HEK293T (cell line): ENCODE measurements around the gene ANKRD40CL.

Experiments
- CTCF ChIA-PET: fragments of 350-600 bp; formaldehyde crosslinking; extraction: SDS; loops from one replicate; lab custom pipeline; 2021; ENCODE audit warnings: antibody characterized with exemption, inconsistent platforms; lab: Yijun Ruan, JAX
- POLR2A ChIA-PET: fragments of 350-600 bp; formaldehyde crosslinking; extraction: SDS; loops from one replicate; lab custom pipeline; 2020; ENCODE audit warnings: antibody characterized with exemption, inconsistent platforms; lab: Yijun Ruan, JAX
- DNase-seq: peaks from one replicate; pipeline ENCODE4 v3.0.0; 2012; ENCODE audit warnings: mixed read lengths; ENCODE audit errors: extremely low spot score
- ARNT ChIP-seq: fragments of 450-650 bp; IDR thresholded peaks from 2 replicates; pipeline ENCODE4 v1.6.1; 2017; ENCODE audit warnings: mild to moderate bottlenecking
- BHLHE40 ChIP-seq: fragments of 450-650 bp; IDR thresholded peaks from 2 replicates; pipeline ENCODE4 v1.6.1; 2016; ENCODE audit warnings: mild to moderate bottlenecking, moderate library complexity, borderline replicate concordance
- CTBP1 ChIP-seq: fragments of 450-650 bp; IDR thresholded peaks from 2 replicates; pipeline ENCODE4 v1.6.1; 2016; ENCODE audit warnings: borderline replicate concordance
- ELF4 ChIP-seq: fragments of 450-650 bp; IDR thresholded peaks from 2 replicates; pipeline ENCODE4 v1.6.1; 2017; ENCODE audit warnings: antibody characterized with exemption
- FOXA1 ChIP-seq: fragments of 450-650 bp; IDR thresholded peaks from 2 replicates; pipeline ENCODE4 v1.6.1; 2016; ENCODE audit warnings: mild to moderate bottlenecking
- FOXK2 ChIP-seq: fragments of 450-650 bp; IDR thresholded peaks from 2 replicates; pipeline ENCODE4 v1.6.1; 2016; ENCODE audit warnings: mild to moderate bottlenecking
- FOXM1 ChIP-seq: fragments of 450-650 bp; IDR thresholded peaks from 2 replicates; pipeline ENCODE4 v1.6.1; 2017; ENCODE audit warnings: mild to moderate bottlenecking, borderline replicate concordance
- HDGF ChIP-seq: fragments of 450-650 bp; IDR thresholded peaks from 2 replicates; pipeline ENCODE4 v1.6.1; 2017; ENCODE audit warnings: antibody characterized with exemption, borderline replicate concordance
- L3MBTL2 ChIP-seq: fragments of 450-650 bp; conservative IDR thresholded peaks from 2 replicates; pipeline ENCODE4 v1.6.1; 2016; ENCODE audit warnings: mild to moderate bottlenecking
- LEF1 ChIP-seq: fragments of 450-650 bp; IDR thresholded peaks from 2 replicates; pipeline ENCODE4 v1.6.1; 2017; ENCODE audit warnings: mild to moderate bottlenecking, borderline replicate concordance
- NFRKB ChIP-seq: fragments of 450-650 bp; IDR thresholded peaks from 2 replicates; pipeline ENCODE4 v1.6.1; 2016; ENCODE audit warnings: mild to moderate bottlenecking, moderate library complexity
- SP1 ChIP-seq: fragments of 450-650 bp; IDR thresholded peaks from 2 replicates; pipeline ENCODE4 v1.6.1; 2017
- SUZ12 ChIP-seq: fragments of 450-650 bp; IDR thresholded peaks from 2 replicates; pipeline ENCODE4 v1.6.1; 2016; ENCODE audit warnings: mild to moderate bottlenecking
- TARDBP ChIP-seq: fragments of 450-650 bp; IDR thresholded peaks from 2 replicates; pipeline ENCODE4 v1.6.1; 2016
- ZNF384 ChIP-seq: fragments of 450-650 bp; IDR thresholded peaks from 2 replicates; pipeline ENCODE4 v1.6.1; 2016
- TF ChIP-seq, protein P1 (sequence below): fragments of 450-650 bp; IDR thresholded peaks from 2 replicates; pipeline ENCODE4 v1.6.1; 2016

ANKRD40CL gene

GRCh38 chr17:50722746-50723145, 44.6 kb downstream of the ANKRD40CL start:
- TF ChIP-seq NFRKB (no peak), SUZ12 (no peak), ELF4 (no peak), TARDBP (no peak), LEF1 (no peak)
- ChIA-PET CTCF (no interaction called here), POLR2A (no interaction called here)
- DNase-seq = no peak

DNA sequence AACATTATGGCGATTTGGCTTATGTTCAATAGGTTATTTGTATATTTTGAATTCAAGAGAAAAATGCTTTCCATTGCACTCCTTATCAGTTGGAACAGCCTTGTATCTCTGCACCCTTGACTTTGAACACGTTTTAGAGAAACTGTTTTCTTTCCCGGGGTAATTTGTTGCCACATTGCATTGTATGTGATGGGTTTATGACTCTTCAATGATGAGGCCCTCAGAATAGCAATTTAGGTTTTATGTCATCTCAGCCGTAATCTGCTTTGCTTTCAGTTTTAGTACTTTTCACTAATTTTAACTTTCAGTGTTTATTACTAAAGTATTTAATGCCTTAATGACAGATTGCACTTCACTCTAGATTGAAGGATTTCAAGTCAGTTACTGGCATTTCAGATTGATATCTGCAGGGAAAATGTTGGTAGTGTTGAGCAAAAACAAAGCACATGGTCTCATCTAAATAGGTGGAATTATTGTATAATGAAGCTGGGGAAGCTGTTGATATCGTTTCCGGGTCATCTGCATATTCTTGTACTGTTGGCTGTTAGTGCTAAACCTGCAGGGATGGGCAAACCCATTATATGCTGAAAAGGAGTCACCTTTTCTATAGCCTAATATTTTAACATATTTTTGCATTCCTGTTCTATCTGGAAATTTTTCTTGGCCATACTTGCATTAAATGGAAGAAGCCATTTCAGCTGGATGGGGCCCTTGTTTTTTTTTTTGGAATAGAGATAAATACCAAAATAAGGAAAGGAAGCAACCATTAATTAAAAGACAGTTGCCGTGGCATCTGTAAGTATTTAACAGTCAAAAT, 45.9 kb downstream of the ANKRD40CL start:
- POLR2A ChIA-PET = interaction anchor here (0.7 kb wide), 1 partner anchor 13 kb away, joined by 4 read pairs; no protein-coding TSS in a partner anchor
- DNase-seq = no peak
- TF ChIP-seq CTBP1 = peak; percentile 49; the same call in 1 of the 2 replicates
- TF ChIP-seq ELF4 = no peak
- no peak for TF ChIP-seq L3MBTL2
- no peak for TF ChIP-seq ZNF384
- TF ChIP-seq FOXK2 = no peak
- TF ChIP-seq FOXM1 = no peak
- TF ChIP-seq, protein P1, sequence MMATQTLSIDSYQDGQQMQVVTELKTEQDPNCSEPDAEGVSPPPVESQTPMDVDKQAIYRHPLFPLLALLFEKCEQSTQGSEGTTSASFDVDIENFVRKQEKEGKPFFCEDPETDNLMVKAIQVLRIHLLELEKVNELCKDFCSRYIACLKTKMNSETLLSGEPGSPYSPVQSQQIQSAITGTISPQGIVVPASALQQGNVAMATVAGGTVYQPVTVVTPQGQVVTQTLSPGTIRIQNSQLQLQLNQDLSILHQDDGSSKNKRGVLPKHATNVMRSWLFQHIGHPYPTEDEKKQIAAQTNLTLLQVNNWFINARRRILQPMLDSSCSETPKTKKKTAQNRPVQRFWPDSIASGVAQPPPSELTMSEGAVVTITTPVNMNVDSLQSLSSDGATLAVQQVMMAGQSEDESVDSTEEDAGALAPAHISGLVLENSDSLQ = peak; percentile 86
- no peak for TF ChIP-seq SP1
- TF ChIP-seq HDGF = no peak
- no peak for TF ChIP-seq NFRKB
- TF ChIP-seq LEF1 = no peak
- no peak for TF ChIP-seq SUZ12
- TF ChIP-seq ARNT = 0 out of 2 replicates have a peak, but pooled peaks have one; percentile 5
- no peak for TF ChIP-seq TARDBP
- TF ChIP-seq BHLHE40 = no peak
- CTCF ChIA-PET = no interaction called here

DNA sequence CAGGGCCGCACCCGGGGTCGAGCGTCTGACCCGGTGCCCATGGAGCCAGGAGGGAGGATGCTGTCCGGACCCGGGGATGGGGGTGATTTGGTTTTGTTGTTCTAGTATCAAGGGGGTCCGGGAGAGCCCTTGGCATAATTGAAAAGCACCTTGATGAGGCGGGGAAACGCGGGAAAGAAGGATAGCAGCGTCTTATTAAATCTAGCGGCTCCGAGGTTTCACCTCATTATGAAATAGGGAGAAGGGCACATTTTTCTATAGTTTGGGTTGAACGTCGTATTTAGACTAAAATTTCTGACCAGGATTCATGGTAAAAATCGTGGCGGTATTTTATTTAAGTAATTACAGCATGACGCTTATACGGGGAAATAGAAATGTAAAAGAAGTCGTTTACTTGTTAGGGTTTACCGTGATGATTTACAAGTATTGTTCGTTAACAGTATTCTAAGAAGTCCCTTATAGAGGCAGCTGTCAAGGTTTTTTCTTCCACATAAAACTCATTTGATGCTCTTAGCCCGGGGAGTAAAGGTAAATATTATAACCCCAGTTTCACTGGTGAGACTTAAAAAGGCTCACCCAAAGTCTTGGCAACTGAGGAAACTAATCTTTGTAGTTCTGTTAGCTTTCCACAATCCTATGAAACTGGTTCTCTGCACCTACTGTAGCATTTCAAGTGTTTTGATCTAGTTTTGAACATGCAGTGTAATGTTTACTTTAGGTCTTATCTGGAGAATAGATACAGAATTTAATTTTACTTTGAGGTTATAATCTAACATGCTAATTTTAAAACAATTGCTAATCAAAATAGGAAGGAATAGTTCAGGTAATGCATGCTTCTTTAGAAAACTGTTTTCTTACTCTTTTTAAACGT, 47.2 kb downstream of the ANKRD40CL start:
- ChIA-PET POLR2A (interaction anchor here (0.7 to 2.7 kb wide), 17 partner anchors 8 to 433 kb away, joined by 3 to 57 read pairs (median 5); partner anchors contain the start of genes ANKRD40, ANKRD40CL, NME1 and TOB1), CTCF (interaction anchor here (1.0 kb wide), 1 partner anchor 11 kb away, joined by 4 read pairs; no protein-coding TSS in a partner anchor)
- no peak for DNase-seq
- no peak for TF ChIP-seq HDGF
- no peak for TF ChIP-seq LEF1
- TF ChIP-seq SP1 = no peak

DNA sequence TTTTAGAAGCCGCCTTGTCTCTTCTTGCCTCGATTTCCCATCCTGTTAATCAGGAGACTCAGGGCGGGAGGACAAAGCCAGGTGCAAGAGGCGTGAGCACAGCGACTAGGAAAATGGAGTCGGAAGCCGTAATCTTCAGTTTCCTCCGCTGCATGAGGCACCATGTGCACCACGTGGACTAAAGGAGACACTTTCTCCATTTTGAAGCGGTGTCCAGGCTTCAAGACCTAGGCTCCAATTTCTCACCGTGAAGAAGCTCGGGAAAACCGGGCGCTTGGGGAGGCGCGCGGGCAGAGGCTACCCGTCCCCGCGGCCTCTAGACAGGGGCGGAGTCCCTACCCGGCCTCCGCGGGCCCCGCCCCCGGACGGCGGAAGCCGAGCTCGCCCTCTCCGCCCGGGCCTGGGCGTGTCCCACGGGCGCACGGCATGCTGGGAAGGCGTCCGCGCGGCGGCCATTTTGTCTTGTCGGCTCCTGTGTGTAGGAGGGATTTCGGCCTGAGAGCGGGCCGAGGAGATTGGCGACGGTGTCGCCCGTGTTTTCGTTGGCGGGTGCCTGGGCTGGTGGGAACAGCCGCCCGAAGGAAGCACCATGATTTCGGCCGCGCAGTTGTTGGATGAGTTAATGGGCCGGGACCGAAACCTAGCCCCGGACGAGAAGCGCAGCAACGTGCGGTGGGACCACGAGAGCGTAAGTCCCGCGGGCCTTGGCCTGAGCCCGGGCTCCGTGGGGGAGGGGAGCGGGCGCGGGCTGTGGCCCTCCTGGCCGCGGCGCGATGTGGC, 48.0 kb downstream of the ANKRD40CL start, which contains the start of gene LUC7L3:
Gene LUC7L3 (plus strand): TSS at position 460 of the 780 bp plus-strand sequence. CDS start 130 bp downstream, at position 590.
- CTCF ChIA-PET = interaction anchor here (1.0 kb wide), 1 partner anchor 11 kb away, joined by 4 read pairs; no protein-coding TSS in a partner anchor
- POLR2A ChIA-PET = interaction anchor here (0.5 to 2.7 kb wide), 27 partner anchors 9 to 434 kb away, joined by 3 to 57 read pairs (median 3); partner anchors contain the start of genes ANKRD40, ANKRD40CL, LRRC59 and NME1

DNA sequence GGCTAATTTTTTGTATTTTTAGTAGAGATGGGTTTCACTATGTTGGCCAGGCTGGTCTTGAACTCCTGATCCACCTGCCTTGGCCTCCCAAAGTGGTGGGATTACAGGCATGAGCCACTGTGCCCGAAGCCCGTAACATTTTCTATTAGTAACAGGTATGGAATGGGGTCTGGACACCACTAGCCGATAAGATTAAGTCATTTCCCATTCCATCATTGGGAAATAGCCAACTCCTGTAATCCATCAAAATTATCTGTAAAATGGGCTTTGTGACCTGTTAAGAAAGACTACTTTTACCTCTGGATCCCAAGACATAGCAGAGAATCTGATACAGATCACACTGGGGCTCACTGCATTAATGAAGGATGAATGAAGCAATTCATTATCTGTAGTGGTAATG, 51.8 kb downstream of the ANKRD40CL start:
- DNase-seq = no peak
- ChIA-PET CTCF (interaction anchor here (1.0 kb wide), 1 partner anchor 12 kb away, joined by 3 read pairs; no protein-coding TSS in a partner anchor), POLR2A (no interaction called here)
- TF ChIP-seq FOXM1 = no peak
- no peak for TF ChIP-seq ARNT
- no peak for TF ChIP-seq TARDBP

More for the DNA sequence above, 48.0 kb downstream of the ANKRD40CL start, which contains the start of gene LUC7L3:
- peak; percentile 96 for DNase-seq
- TF ChIP-seq ELF4 (peak; percentile 73; the same call in 1 of the 2 replicates), NFRKB (peak; percentile 84), BHLHE40 (no peak), L3MBTL2 (peak; percentile 97), ZNF384 (no peak), TARDBP (no peak), CTBP1 (no peak), SP1 (0 out of 2 replicates have a peak, but pooled peaks have one; percentile 34), FOXA1 (no peak)

DNA sequence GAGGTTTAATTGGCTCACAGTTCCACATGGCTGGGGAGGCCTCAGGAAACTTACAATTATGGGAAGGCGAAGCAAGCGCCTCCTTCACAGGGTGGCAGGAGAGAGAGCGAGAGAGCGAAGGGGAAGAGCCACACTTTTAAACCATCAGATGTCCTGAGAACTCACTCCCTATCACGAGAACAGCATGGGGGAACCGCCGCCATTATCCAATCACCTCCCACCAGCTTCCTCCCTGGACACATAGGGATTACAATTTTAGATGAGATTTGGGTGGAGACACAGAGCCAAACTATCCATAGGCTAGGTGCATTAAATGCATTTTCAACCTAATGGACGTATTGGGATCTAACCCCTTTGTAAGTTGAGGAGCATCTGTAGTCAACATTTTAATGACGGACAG, 54.7 kb downstream of the ANKRD40CL start:
- no peak for TF ChIP-seq TARDBP
- TF ChIP-seq LEF1 = no peak
- no peak for TF ChIP-seq SP1
- no peak for TF ChIP-seq FOXK2
- TF ChIP-seq HDGF = no peak
- no peak for TF ChIP-seq BHLHE40
- no peak for TF ChIP-seq ELF4
- no peak for TF ChIP-seq SUZ12
- TF ChIP-seq, protein P1 = no peak
- TF ChIP-seq CTBP1 = no peak
- DNase-seq = no peak
- POLR2A ChIA-PET = no interaction called here
- CTCF ChIA-PET = interaction anchor here (0.5 kb wide), 2 partner anchors 311 to 1303 kb away, joined by 3 read pairs; no protein-coding TSS in a partner anchor
